ENCODE results near the gene EXOC3L2. TPM values are rescaled to one million over a fixed set of nuclear protein-coding genes. Genes with fewer than 3 reads are reported as not detected.

Gene EXOC3L2
- total and polyA plus RNA-seq, 10 of the 15 experiments (the other 5 are each of a cell fraction or from before 2014, with no cell fraction given): not detected

DNA sequence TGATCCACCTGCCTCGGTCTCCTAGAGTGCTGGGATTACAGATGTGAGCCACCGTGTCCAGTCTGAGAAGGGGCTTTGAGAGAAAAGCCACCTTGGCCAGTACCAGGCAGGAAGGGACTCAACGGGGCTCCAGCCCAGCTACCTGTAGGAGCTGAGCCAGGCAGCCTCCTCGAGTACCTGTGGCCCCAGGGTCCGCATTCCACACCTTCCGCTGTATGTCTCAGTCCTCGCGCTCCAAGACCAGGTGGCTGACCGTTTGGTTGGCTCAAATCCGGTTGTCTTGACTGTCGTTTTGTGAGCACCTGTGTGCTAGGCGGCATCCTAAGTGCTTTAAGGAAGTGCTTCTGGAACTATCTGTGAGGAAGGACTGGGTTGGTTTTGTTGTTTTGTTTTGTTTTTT, 22.1 kb upstream of the EXOC3L2 start:
- ATAC-seq: no peak
- POLR2A ChIA-PET: interaction anchor here (0.6 kb wide), 1 partner anchor 62 kb away, joined by 4 read pairs; no protein-coding TSS in a partner anchor
- no peak for FAIRE-seq

DNA sequence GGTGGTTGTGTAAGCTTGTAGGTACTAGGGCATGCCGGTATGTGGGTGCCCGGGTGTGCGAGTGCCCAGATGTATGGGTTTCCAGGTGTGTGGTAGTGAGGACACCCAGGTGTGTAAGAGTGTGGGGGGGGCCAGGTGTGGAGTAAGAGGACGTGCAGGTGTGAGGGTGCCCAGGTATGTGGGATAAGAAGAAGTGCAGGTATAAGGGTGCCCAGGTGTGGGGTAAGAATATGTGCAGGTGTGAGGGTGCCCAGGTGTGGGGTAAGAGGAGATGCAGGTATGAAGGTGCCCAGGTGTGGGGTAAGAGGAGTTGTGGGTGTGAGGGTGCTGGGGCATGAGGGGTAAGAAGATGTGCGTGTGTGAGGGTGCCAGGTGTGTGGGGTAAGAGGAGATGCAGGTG, 20.2 kb upstream of the EXOC3L2 start:
- Histone ChIP-seq H3K27ac (ENCODE audit: control insufficient read depth, insufficient read depth) (no peak overlapping the region), H3K9ac (ENCODE audit: control insufficient read depth, insufficient read depth, low read length) (no peak overlapping the region), H3K4me2 (ENCODE audit: control insufficient read depth, insufficient read depth) (no peak overlapping the region), H3K27me3 (replicated peaks in 1 of 2; ENCODE audit: control insufficient read depth in 2 of 2, insufficient read depth in 2 of 2, low read length in 1 of 2) (no peaks in the 10 kb centered on the region), H3K4me1 (ENCODE audit: control insufficient read depth, insufficient read depth, low read length) (no peaks in the 10 kb centered on the region), H3K4me3 (no peak overlapping the region), H4K20me1 (ENCODE audit: control insufficient read depth, insufficient read depth) (no peaks in the 10 kb centered on the region), H3K36me3 (ENCODE audit: control insufficient read depth in 2 of 2, insufficient read depth in 2 of 2, low read length in 1 of 2) (no peaks in the 10 kb centered on the region), H3K79me2 (ENCODE audit: control insufficient read depth, insufficient read depth, low read length) (no peaks in the 10 kb centered on the region), H2AFZ (ENCODE audit: control insufficient read depth, low read depth, low read length) (no peak overlapping the region), H3K9me3 (replicated peaks; ENCODE audit: control insufficient read depth, insufficient read depth, low read length) (no peaks in the 10 kb centered on the region)
- no peak for DNase-seq (ENCODE audit: low read depth, low spot score)
- TF ChIP-seq, protein P1, sequence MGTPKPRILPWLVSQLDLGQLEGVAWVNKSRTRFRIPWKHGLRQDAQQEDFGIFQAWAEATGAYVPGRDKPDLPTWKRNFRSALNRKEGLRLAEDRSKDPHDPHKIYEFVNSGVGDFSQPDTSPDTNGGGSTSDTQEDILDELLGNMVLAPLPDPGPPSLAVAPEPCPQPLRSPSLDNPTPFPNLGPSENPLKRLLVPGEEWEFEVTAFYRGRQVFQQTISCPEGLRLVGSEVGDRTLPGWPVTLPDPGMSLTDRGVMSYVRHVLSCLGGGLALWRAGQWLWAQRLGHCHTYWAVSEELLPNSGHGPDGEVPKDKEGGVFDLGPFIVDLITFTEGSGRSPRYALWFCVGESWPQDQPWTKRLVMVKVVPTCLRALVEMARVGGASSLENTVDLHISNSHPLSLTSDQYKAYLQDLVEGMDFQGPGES (IDR thresholded peaks at IDR 0.05): no peak
- no peak for TF ChIP-seq NRF1 (conservative IDR thresholded peaks at IDR 0.05; ENCODE audit: low read depth, low read length)
- TF ChIP-seq, protein P2, sequence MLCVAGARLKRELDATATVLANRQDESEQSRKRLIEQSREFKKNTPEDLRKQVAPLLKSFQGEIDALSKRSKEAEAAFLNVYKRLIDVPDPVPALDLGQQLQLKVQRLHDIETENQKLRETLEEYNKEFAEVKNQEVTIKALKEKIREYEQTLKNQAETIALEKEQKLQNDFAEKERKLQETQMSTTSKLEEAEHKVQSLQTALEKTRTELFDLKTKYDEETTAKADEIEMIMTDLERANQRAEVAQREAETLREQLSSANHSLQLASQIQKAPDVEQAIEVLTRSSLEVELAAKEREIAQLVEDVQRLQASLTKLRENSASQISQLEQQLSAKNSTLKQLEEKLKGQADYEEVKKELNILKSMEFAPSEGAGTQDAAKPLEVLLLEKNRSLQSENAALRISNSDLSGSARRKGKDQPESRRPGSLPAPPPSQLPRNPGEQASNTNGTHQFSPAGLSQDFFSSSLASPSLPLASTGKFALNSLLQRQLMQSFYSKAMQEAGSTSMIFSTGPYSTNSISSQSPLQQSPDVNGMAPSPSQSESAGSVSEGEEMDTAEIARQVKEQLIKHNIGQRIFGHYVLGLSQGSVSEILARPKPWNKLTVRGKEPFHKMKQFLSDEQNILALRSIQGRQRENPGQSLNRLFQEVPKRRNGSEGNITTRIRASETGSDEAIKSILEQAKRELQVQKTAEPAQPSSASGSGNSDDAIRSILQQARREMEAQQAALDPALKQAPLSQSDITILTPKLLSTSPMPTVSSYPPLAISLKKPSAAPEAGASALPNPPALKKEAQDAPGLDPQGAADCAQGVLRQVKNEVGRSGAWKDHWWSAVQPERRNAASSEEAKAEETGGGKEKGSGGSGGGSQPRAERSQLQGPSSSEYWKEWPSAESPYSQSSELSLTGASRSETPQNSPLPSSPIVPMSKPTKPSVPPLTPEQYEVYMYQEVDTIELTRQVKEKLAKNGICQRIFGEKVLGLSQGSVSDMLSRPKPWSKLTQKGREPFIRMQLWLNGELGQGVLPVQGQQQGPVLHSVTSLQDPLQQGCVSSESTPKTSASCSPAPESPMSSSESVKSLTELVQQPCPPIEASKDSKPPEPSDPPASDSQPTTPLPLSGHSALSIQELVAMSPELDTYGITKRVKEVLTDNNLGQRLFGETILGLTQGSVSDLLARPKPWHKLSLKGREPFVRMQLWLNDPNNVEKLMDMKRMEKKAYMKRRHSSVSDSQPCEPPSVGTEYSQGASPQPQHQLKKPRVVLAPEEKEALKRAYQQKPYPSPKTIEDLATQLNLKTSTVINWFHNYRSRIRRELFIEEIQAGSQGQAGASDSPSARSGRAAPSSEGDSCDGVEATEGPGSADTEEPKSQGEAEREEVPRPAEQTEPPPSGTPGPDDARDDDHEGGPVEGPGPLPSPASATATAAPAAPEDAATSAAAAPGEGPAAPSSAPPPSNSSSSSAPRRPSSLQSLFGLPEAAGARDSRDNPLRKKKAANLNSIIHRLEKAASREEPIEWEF (IDR thresholded peaks at IDR 0.05; ENCODE audit: insufficient replicate concordance, low read depth, low read length): no peak
- TF ChIP-seq, protein P3, sequence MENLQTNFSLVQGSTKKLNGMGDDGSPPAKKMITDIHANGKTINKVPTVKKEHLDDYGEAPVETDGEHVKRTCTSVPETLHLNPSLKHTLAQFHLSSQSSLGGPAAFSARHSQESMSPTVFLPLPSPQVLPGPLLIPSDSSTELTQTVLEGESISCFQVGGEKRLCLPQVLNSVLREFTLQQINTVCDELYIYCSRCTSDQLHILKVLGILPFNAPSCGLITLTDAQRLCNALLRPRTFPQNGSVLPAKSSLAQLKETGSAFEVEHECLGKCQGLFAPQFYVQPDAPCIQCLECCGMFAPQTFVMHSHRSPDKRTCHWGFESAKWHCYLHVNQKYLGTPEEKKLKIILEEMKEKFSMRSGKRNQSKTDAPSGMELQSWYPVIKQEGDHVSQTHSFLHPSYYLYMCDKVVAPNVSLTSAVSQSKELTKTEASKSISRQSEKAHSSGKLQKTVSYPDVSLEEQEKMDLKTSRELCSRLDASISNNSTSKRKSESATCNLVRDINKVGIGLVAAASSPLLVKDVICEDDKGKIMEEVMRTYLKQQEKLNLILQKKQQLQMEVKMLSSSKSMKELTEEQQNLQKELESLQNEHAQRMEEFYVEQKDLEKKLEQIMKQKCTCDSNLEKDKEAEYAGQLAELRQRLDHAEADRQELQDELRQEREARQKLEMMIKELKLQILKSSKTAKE (IDR thresholded peaks at IDR 0.05; ENCODE audit: low read depth, poor library complexity, severe bottlenecking): no peak
- no peak for TF ChIP-seq IRF4 (IDR thresholded peaks at IDR 0.05; ENCODE audit: low read depth, low read length)
- TF ChIP-seq BCL11A (IDR thresholded peaks at IDR 0.05; ENCODE audit: low read depth, low read length): no peak
- TF ChIP-seq CHD1 (IDR thresholded peaks at IDR 0.05; ENCODE audit: low read depth, low read length): no peak
- in situ Hi-C loops (cut with MboI): no loop called here
- intact Hi-C loops (cut with micrococcal nuclease; ENCODE audit: unreplicated experiment): no loop called here
- RAD21 ChIA-PET (ENCODE audit: unreplicated experiment): no interaction called here
- WGBS (ENCODE audit: insufficient coverage, insufficient replicate concordance, low lambda C conversion rate, missing lambda C conversion rate): 68% methylated on average over 5 of the region's 5 CpGs
- POLR2A ChIA-PET: no interaction called here
- SMC1A ChIA-PET (ENCODE audit: uncharacterized antibody, unreplicated experiment): no interaction called here
- no TSS peak for BruUV-seq (replicated peaks)
- ATAC-seq: no peak
- CTCF ChIA-PET: no interaction called here
- FAIRE-seq: no peak

More for the DNA sequence above, 22.1 kb upstream of the EXOC3L2 start:
- H3K4me2 ChIP-seq (ENCODE audit: control insufficient read depth, insufficient read depth): no peak overlapping the region
- ChIA-PET CTCF (no interaction called here), SMC1A (ENCODE audit: uncharacterized antibody, unreplicated experiment) (no interaction called here), RAD21 (ENCODE audit: unreplicated experiment) (no interaction called here)
- no peaks in the 10 kb centered on the region for H4K20me1 ChIP-seq (ENCODE audit: control insufficient read depth, insufficient read depth)
- H3K4me1 ChIP-seq (ENCODE audit: control insufficient read depth, insufficient read depth, low read length): no peaks in the 10 kb centered on the region
- in situ Hi-C loops (cut with MboI): no loop called here
- no peaks in the 10 kb centered on the region for H3K79me2 ChIP-seq (ENCODE audit: control insufficient read depth, insufficient read depth, low read length)
- no peaks in the 10 kb centered on the region for H3K27me3 ChIP-seq (replicated peaks in 1 of 2; ENCODE audit: control insufficient read depth in 2 of 2, insufficient read depth in 2 of 2, low read length in 1 of 2)
- intact Hi-C loops (cut with micrococcal nuclease; ENCODE audit: unreplicated experiment): no loop called here
- H3K36me3 ChIP-seq (ENCODE audit: control insufficient read depth in 2 of 2, insufficient read depth in 2 of 2, low read length in 1 of 2): peaks cover 0 to 1% of the 10 kb centered on the region in 2 experiments; a peak in 3 of 4 replicates
- WGBS (ENCODE audit: insufficient coverage, insufficient replicate concordance, low lambda C conversion rate, missing lambda C conversion rate): 86% methylated on average over 12 of the region's 12 CpGs
- no peak overlapping the region for H3K27ac ChIP-seq (ENCODE audit: control insufficient read depth, insufficient read depth)
- H3K9me3 ChIP-seq (replicated peaks; ENCODE audit: control insufficient read depth, insufficient read depth, low read length): no peaks in the 10 kb centered on the region
- TF ChIP-seq TARDBP (IDR thresholded peaks at IDR 0.05; ENCODE audit: borderline replicate concordance): no peak
- no peak for TF ChIP-seq WRNIP1 (IDR thresholded peaks at IDR 0.05; ENCODE audit: borderline replicate concordance, low read depth, low read length)
- H3K9ac ChIP-seq (ENCODE audit: control insufficient read depth, insufficient read depth, low read length): no peak overlapping the region
- H3K4me3 ChIP-seq: no peak overlapping the region
- no peak for DNase-seq (ENCODE audit: low read depth, low spot score)
- H2AFZ ChIP-seq (ENCODE audit: control insufficient read depth, low read depth, low read length): no peak overlapping the region
- no TSS peak for BruUV-seq (replicated peaks)

All from GM12878 (cell line).